Measurements from ENCODE around the gene MAP2K1. TPM values are rescaled to one million over a fixed set of nuclear protein-coding genes. Genes with fewer than 3 reads are reported as not detected.

Gene MAP2K1
- total RNA-seq, 1 experiment from 2014 or later: 63.7 TPM

- BruUV-seq (replicated peaks): no TSS peak
- Histone ChIP-seq H3K36me3 (ENCODE audit: control insufficient read depth, insufficient read depth, low read length) (no peaks in the 10 kb centered on the region), H3K9me3 (no peaks in the 10 kb centered on the region), H3K27me3 (replicated peaks; ENCODE audit: control insufficient read depth, insufficient read depth, low read length) (no peaks in the 10 kb centered on the region), H3K4me3 (ENCODE audit: low read depth, low read length) (no peak overlapping the region), H3K4me1 (no peaks in the 10 kb centered on the region)
- Mint-ChIP-seq H3K27ac (ENCODE audit: unreplicated experiment) (no peak overlapping the region), H3K9me3 (ENCODE audit: unreplicated experiment) (no peaks in the 10 kb centered on the region), H3K4me3 (ENCODE audit: unreplicated experiment) (no peak overlapping the region), H3K4me1 (ENCODE audit: low read depth, unreplicated experiment) (no peaks in the 10 kb centered on the region), H3K36me3 (ENCODE audit: insufficient read depth, unreplicated experiment) (peaks cover 11% of the 10 kb centered on the region), H3K27me3 (ENCODE audit: insufficient read depth, unreplicated experiment) (no peaks in the 10 kb centered on the region)
- DNase-seq: no peak
- POLR2A ChIA-PET: no interaction called here
- no peak for TF ChIP-seq CTCF (IDR thresholded peaks at IDR 0.05; ENCODE audit: insufficient read depth in 1 of 2, low read depth in 1 of 2, low read length in 1 of 2, severe bottlenecking in 1 of 2, unreplicated experiment in 1 of 2)
- CTCF ChIA-PET: no interaction called here
- intact Hi-C loops (cut with micrococcal nuclease; ENCODE audit: unreplicated experiment): no loop called here
Measured at GRCh38 chr15:66514586-66514985, 127.9 kb downstream of the MAP2K1 start.

GRCh38 chr15:66515901-66516322 is 129.2 kb downstream of the MAP2K1 start:
- Mint-ChIP-seq H3K9me3 (ENCODE audit: unreplicated experiment) (no peaks in the 10 kb centered on the region), H3K27ac (ENCODE audit: unreplicated experiment) (no peak overlapping the region), H3K4me1 (ENCODE audit: low read depth, unreplicated experiment) (no peaks in the 10 kb centered on the region), H3K27me3 (ENCODE audit: insufficient read depth, unreplicated experiment) (no peaks in the 10 kb centered on the region), H3K4me3 (ENCODE audit: unreplicated experiment) (no peak overlapping the region), H3K36me3 (ENCODE audit: insufficient read depth, unreplicated experiment) (peaks cover 13% of the 10 kb centered on the region)
- Histone ChIP-seq H3K27me3 (replicated peaks; ENCODE audit: control insufficient read depth, insufficient read depth, low read length) (no peaks in the 10 kb centered on the region), H3K36me3 (ENCODE audit: control insufficient read depth, insufficient read depth, low read length) (no peaks in the 10 kb centered on the region), H3K9me3 (no peaks in the 10 kb centered on the region), H3K4me1 (no peaks in the 10 kb centered on the region), H3K4me3 (ENCODE audit: low read depth, low read length) (no peak overlapping the region)
- no peak for TF ChIP-seq CTCF (IDR thresholded peaks at IDR 0.05; ENCODE audit: insufficient read depth in 1 of 2, low read depth in 1 of 2, low read length in 1 of 2, severe bottlenecking in 1 of 2, unreplicated experiment in 1 of 2)
- BruUV-seq (replicated peaks): no TSS peak
- no peak for DNase-seq
- ChIA-PET CTCF (no interaction called here), POLR2A (no interaction called here)
- intact Hi-C loops (cut with micrococcal nuclease; ENCODE audit: unreplicated experiment): no loop called here

GRCh38 chr15:66523926-66524325 is 137.2 kb downstream of the MAP2K1 start:
- Histone ChIP-seq H3K36me3 (ENCODE audit: control insufficient read depth, insufficient read depth, low read length) (no peaks in the 10 kb centered on the region), H3K4me3 (ENCODE audit: low read depth, low read length) (no peak overlapping the region), H3K27me3 (replicated peaks; ENCODE audit: control insufficient read depth, insufficient read depth, low read length) (no peaks in the 10 kb centered on the region), H3K9me3 (no peaks in the 10 kb centered on the region), H3K4me1 (no peaks in the 10 kb centered on the region)
- peaks cover 30% of the 10 kb centered on the region for H3K36me3 Mint-ChIP-seq (ENCODE audit: insufficient read depth, unreplicated experiment)
- no peak for DNase-seq
- H3K9me3 Mint-ChIP-seq (ENCODE audit: unreplicated experiment): no peaks in the 10 kb centered on the region
- no TSS peak for BruUV-seq (replicated peaks)
- no peaks in the 10 kb centered on the region for H3K4me1 Mint-ChIP-seq (ENCODE audit: low read depth, unreplicated experiment)
- no peak overlapping the region for H3K4me3 Mint-ChIP-seq (ENCODE audit: unreplicated experiment)
- intact Hi-C loops (cut with micrococcal nuclease; ENCODE audit: unreplicated experiment): no loop called here
- TF ChIP-seq CTCF (IDR thresholded peaks at IDR 0.05; ENCODE audit: insufficient read depth in 1 of 2, low read depth in 1 of 2, low read length in 1 of 2, severe bottlenecking in 1 of 2, unreplicated experiment in 1 of 2): no peak
- ChIA-PET CTCF (no interaction called here), POLR2A (no interaction called here)
- H3K27me3 Mint-ChIP-seq (ENCODE audit: insufficient read depth, unreplicated experiment): no peaks in the 10 kb centered on the region
- H3K27ac Mint-ChIP-seq (ENCODE audit: unreplicated experiment): no peak overlapping the region

Data from Caco-2 (cell line).